Measurements from ENCODE around the gene CTSW. TPM values are rescaled to one million over a fixed set of nuclear protein-coding genes. Genes with fewer than 3 reads are reported as not detected.
A peak's percentile ranks its signal among the peaks of the same experiment; 100 is the strongest.

Gene CTSW
- total RNA-seq, 2 experiments from 2014 or later = 20.6 to 21.6 TPM

- no peaks in the 10 kb centered on the region for H3K9me3 Mint-ChIP-seq
- ATAC-seq (ENCODE audit: poor library complexity) = no peak
- POLR2A ChIA-PET = interaction anchor here (0.6 to 5.8 kb wide), 5 partner anchors 33 to 188 kb away, joined by 3 to 34 read pairs (median 4); partner anchors contain the start of genes CFL1, KAT5 and MUS81
- Histone ChIP-seq H3K4me3 (ENCODE audit: low read length) (no peak overlapping the region), H3K9me3 (ENCODE audit: control insufficient read depth in 1 of 2, insufficient read depth in 1 of 2, low read length in 2 of 2) (no peaks in the 10 kb centered on the region), H3K27ac (ENCODE audit: low read depth in 1 of 2, low read length in 2 of 2) (peak overlapping the region; percentile 11 to 60), H3K4me1 (ENCODE audit: insufficient read depth, low read length) (peaks cover 65% of the 10 kb centered on the region), H3K36me3 (ENCODE audit: insufficient read depth, low read length) (no peaks in the 10 kb centered on the region), H3K27me3 (ENCODE audit: control insufficient read depth in 1 of 2, insufficient read depth in 2 of 2, low read length in 2 of 2) (no peaks in the 10 kb centered on the region)
- H3K27me3 Mint-ChIP-seq = no peaks in the 10 kb centered on the region
- H3K4me1 Mint-ChIP-seq (ENCODE audit: low read depth) = peaks cover 56% of the 10 kb centered on the region
- TF ChIP-seq CTCF (IDR thresholded peaks at IDR 0.05) = no peak
- no peak for DNase-seq
- CTCF ChIA-PET = interaction anchor here (0.9 to 1.7 kb wide), 4 partner anchors 8 to 113 kb away, joined by 3 to 4 read pairs (median 4); partner anchors contain the start of gene MUS81
- peaks cover 16% of the 10 kb centered on the region for H3K36me3 Mint-ChIP-seq (ENCODE audit: low read depth)
- peak overlapping the region; percentile 88 for H3K4me3 Mint-ChIP-seq
- intact Hi-C loops (cut with DNase I, micrococcal nuclease) = no loop called here
- H3K27ac Mint-ChIP-seq = peak overlapping the region; percentile 88
These were observed 13.2 kb downstream of the CTSW start for GRCh38 chr11:65892661-65893317.

GRCh38 chr11:65894034-65894591 is 14.5 kb downstream of the CTSW start:
- Histone ChIP-seq H3K27ac (ENCODE audit: low read depth in 1 of 2, low read length in 2 of 2) (peak overlapping the region; percentile 60 to 77), H3K9me3 (ENCODE audit: control insufficient read depth in 1 of 2, insufficient read depth in 1 of 2, low read length in 2 of 2) (peaks cover 0 to 2% of the 10 kb centered on the region in 2 experiments), H3K27me3 (ENCODE audit: control insufficient read depth in 1 of 2, insufficient read depth in 2 of 2, low read length in 2 of 2) (peaks cover 3% of the 10 kb centered on the region in 2 experiments), H3K4me3 (ENCODE audit: low read length) (peak overlapping the region; percentile 40), H3K36me3 (ENCODE audit: insufficient read depth, low read length) (no peaks in the 10 kb centered on the region), H3K4me1 (ENCODE audit: insufficient read depth, low read length) (peaks cover 61% of the 10 kb centered on the region)
- DNase-seq (peak in 4 of 14 experiments; percentile 54 to 67 (median 64)), ATAC-seq (ENCODE audit: poor library complexity) (no peak)
- Mint-ChIP-seq H3K27me3 (no peaks in the 10 kb centered on the region), H3K27ac (peak overlapping the region; percentile 88), H3K4me3 (peak overlapping the region; percentile 88), H3K4me1 (ENCODE audit: low read depth) (peaks cover 43% of the 10 kb centered on the region), H3K9me3 (no peaks in the 10 kb centered on the region), H3K36me3 (ENCODE audit: low read depth) (peaks cover 7% of the 10 kb centered on the region)
- POLR2A ChIA-PET = interaction anchor here (0.6 to 2.8 kb wide), 9 partner anchors 9 to 385 kb away, joined by 3 to 15 read pairs (median 4); partner anchors contain the start of genes MUS81 and PCNX3
- intact Hi-C loops (cut with DNase I, micrococcal nuclease) = no loop called here
- TF ChIP-seq CTCF (IDR thresholded peaks at IDR 0.05) = no peak
- CTCF ChIA-PET = interaction anchor here (0.9 to 1.4 kb wide), 2 partner anchors 9 to 34 kb away, joined by 3 to 5 read pairs; partner anchors contain the start of gene MUS81

GRCh38 chr11:65895482-65895981 is 15.9 kb downstream of the CTSW start:
- Histone ChIP-seq H3K27me3 (ENCODE audit: control insufficient read depth in 1 of 2, insufficient read depth in 2 of 2, low read length in 2 of 2) (peaks cover 9 to 12% of the 10 kb centered on the region in 2 experiments), H3K4me1 (ENCODE audit: insufficient read depth, low read length) (peaks cover 61% of the 10 kb centered on the region), H3K9me3 (ENCODE audit: control insufficient read depth in 1 of 2, insufficient read depth in 1 of 2, low read length in 2 of 2) (peaks cover 0 to 7% of the 10 kb centered on the region in 2 experiments), H3K27ac (ENCODE audit: low read depth in 1 of 2, low read length in 2 of 2) (no peak overlapping the region), H3K4me3 (ENCODE audit: low read length) (no peak overlapping the region), H3K36me3 (ENCODE audit: insufficient read depth, low read length) (no peaks in the 10 kb centered on the region)
- peaks cover 30% of the 10 kb centered on the region for H3K4me1 Mint-ChIP-seq (ENCODE audit: low read depth)
- intact Hi-C loops (cut with DNase I, micrococcal nuclease) = no loop called here
- H3K36me3 Mint-ChIP-seq (ENCODE audit: low read depth) = no peaks in the 10 kb centered on the region
- TF ChIP-seq CTCF (IDR thresholded peaks at IDR 0.05) = no peak
- POLR2A ChIA-PET = no interaction called here
- H3K27me3 Mint-ChIP-seq = peaks cover 2% of the 10 kb centered on the region
- no peaks in the 10 kb centered on the region for H3K9me3 Mint-ChIP-seq
- peak overlapping the region; percentile 60 for H3K4me3 Mint-ChIP-seq
- DNase-seq (no peak), ATAC-seq (ENCODE audit: poor library complexity) (no peak)
- CTCF ChIA-PET = interaction anchor here (3.9 kb wide), 1 partner anchor 11 kb away, joined by 17 read pairs; no protein-coding TSS in a partner anchor
- H3K27ac Mint-ChIP-seq = peak overlapping the region; percentile 59

All from CD4-positive, alpha-beta T cell (primary cell).